ENCODE measurements around the gene PRXL2C.

The PRXL2C gene

DNA sequence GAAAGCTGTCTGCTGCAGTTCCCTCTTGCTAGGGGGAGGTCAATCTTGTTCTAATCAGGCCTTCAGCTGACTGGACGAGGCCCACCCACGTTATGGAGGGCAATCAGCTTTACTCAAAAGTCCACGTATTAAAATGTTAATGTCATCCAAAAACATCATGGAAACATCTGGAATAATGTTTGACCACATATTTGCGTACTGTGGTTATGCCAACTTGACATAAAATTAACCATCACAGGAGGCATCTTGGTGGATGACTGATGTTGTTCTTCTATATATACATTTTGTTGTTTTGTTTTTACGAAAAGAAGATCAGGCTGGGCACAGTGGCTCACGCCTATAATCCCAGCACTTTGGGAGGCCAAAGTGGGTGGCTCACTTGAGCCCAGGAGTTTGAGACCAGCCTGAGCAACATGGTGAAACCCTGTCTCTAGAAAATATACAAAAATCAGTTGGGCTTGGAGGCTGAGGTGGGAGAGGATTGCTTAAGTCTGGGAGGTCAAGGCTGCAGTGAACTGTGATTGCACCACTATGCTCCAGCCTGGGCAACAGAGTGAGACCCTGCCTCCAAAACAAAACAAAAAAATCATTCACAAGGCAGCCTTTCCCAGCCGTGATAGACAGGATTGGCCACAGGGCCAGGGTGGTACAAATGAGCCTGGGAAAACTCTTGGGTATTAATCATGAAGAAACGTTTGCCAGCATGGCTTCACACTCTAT lies 33.8 kb upstream of the PRXL2C start:
- H3K27me3 ChIP-seq (ENCODE audit: insufficient read depth, poor library complexity, severe bottlenecking): no peaks in the 10 kb centered on the region
- no peak for TF ChIP-seq CTCF (IDR thresholded peaks at IDR 0.05; ENCODE audit: insufficient read depth, low read length)
- TF ChIP-seq REST (IDR thresholded peaks at IDR 0.05; ENCODE audit: insufficient replicate concordance, low read depth): no peak
- TF ChIP-seq POLR2AphosphoS5 (IDR thresholded peaks at IDR 0.05; ENCODE audit: low read depth): no peak
- no peak for TF ChIP-seq SPI1 (IDR thresholded peaks at IDR 0.05; ENCODE audit: borderline replicate concordance, low read depth)
- TF ChIP-seq GABPA (IDR thresholded peaks at IDR 0.05; ENCODE audit: low read depth): no peak
- no peak overlapping the region for H3K27ac ChIP-seq (replicated peaks)
- DNase-seq (ENCODE audit: low read depth in 1 of 2, low spot score in 1 of 2): no peak
- H3K4me3 ChIP-seq (replicated peaks; ENCODE audit: insufficient read depth, low read length): no peak overlapping the region

DNA sequence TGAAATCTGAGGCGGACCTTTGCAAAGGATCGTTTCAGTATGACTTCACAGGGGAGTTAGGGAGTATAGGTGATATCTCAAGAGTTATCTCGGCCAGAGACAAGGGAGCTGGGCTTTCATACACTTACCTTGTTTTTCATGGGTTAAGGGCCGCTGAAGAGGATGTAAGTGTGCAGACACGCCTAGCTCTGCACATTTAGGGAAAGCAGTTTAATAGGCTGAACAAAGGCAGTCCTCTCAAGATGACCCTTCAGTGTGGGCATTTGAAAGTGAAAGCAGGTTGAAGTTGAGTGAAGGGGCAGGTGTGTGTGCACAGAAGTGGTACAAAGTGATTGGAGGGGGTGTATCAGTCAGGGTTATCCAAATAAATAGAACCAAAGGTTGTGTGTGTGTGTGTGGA lies 33.1 kb upstream of the PRXL2C start:
- TF ChIP-seq REST (IDR thresholded peaks at IDR 0.05; ENCODE audit: insufficient replicate concordance, low read depth) (no peak), GABPA (IDR thresholded peaks at IDR 0.05; ENCODE audit: low read depth) (no peak), SPI1 (IDR thresholded peaks at IDR 0.05; ENCODE audit: borderline replicate concordance, low read depth) (no peak)
- DNase-seq (ENCODE audit: low read depth in 1 of 2, low spot score in 1 of 2): no peak
- H3K4me3 ChIP-seq (replicated peaks; ENCODE audit: insufficient read depth, low read length): no peak overlapping the region
- H3K27me3 ChIP-seq (ENCODE audit: insufficient read depth, poor library complexity, severe bottlenecking): no peaks in the 10 kb centered on the region
- H3K27ac ChIP-seq (replicated peaks): no peak overlapping the region

- Histone ChIP-seq H3K27me3 (ENCODE audit: insufficient read depth, poor library complexity, severe bottlenecking) (no peaks in the 10 kb centered on the region), H3K4me3 (replicated peaks; ENCODE audit: insufficient read depth, low read length) (no peak overlapping the region), H3K27ac (replicated peaks) (no peak overlapping the region)
- TF ChIP-seq POLR2AphosphoS5 (IDR thresholded peaks at IDR 0.05; ENCODE audit: low read depth) (no peak), SPI1 (IDR thresholded peaks at IDR 0.05; ENCODE audit: borderline replicate concordance, low read depth) (no peak), REST (IDR thresholded peaks at IDR 0.05; ENCODE audit: insufficient replicate concordance, low read depth) (no peak), GABPA (IDR thresholded peaks at IDR 0.05; ENCODE audit: low read depth) (no peak), CTCF (IDR thresholded peaks at IDR 0.05; ENCODE audit: insufficient read depth, low read length) (no peak)
- no peak for DNase-seq (ENCODE audit: low read depth in 1 of 2, low spot score in 1 of 2)
These were observed 31.7 kb upstream of the PRXL2C start for GRCh38 chr9:96686638-96687335.

Data from HL-60 (cell line).